ENCODE results near the gene SART3. TPM values are rescaled to one million over a fixed set of nuclear protein-coding genes. Genes with fewer than 3 reads are reported as not detected.
A peak's percentile ranks its signal among the peaks of the same experiment; 100 is the strongest.
"Not testable (repeated sequence)": the region's sequence is repeated elsewhere in the genome, so short reads cannot be mapped to it uniquely, and the experiment has no call there.

Gene SART3
- total RNA-seq, 1 donor from 2014 or later: 39.6 TPM

- no peak for DNase-seq (ENCODE audit: low read depth)
These were observed 65.0 kb downstream of the SART3 start for GRCh38 chr12:108495823-108496579.

DNA sequence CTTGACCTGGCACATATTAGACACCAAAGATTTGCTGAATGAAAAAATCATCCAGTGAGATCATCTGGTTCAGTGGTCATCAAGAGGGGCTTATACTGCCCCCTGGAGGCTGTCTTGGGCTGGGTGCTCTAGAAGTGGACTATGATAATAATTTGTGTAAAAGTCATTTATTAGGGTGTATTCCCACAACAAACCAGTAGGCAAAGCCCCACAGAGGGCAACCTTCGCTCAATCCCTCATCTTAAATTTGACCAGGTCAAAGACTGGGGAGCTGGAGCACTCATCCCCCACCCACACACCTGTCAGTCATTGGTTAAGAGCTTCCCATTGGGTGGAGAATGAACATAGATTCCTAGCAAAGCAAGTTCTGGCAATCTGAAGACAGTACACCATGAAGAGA lies 65.9 kb downstream of the SART3 start:
- DNase-seq (ENCODE audit: low read depth): peak; percentile 38

DNA sequence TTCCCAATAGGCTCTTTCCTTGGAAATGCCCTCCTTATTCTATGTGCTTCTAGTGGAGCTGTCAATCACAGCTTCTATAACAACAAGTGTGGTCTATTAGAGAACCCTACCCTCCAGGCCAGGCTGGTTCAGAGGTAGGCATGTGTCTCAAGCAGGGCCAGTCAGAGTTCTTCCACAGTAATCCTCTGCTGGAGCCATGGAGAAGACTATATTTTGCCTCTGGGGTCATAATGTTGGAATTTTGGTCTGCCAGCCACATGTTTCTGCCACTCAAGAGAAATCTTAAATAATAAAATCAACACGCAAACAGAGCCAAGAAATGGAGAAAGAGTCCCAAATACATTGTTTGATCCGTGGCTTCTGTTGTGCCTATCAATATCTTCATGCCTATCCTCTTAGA lies 69.7 kb downstream of the SART3 start:
- DNase-seq (ENCODE audit: low read depth): peak; percentile 52

DNA sequence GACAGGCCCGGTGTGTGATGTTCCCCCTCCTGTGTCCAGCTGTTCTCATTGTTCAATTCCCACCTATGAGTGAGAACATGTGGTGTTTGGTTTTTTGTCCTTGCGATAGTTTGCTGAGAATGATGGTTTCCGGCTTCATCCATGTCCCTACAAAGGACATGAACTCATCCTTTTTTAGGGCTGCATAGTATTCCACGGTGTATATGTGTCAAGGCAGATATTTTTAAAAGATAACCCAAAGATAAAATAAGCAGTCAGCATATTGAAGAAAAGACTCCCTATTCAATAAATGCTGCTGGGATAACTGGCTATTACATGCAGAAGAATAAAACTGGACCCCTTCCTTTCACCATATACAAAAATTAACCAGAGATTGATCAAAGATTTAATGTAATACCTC lies 73.9 kb downstream of the SART3 start:
- not testable (repeated sequence) for DNase-seq (ENCODE audit: low read depth)

GRCh38 chr12:108485371-108485770 lies 75.6 kb downstream of the SART3 start:
- not testable (repeated sequence) for DNase-seq (ENCODE audit: low read depth)

DNA sequence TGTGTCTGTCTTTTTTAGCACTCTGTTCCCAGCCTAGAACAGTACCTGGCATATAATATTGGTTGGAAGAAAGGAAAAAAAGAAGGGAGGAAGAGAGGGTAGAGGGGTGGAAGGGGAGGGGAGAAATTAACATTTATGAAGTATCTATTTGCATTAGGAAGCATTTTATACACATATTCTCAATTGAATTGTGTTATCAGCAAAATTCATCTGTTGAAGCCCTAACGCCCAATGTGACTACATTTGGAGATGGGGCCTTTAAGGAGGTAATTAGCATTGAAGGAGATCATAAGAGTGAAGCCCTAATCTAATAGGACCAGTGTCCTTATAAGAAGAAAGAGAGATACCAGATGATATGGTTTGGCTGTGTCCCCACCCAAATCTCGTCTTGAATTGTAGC lies 76.1 kb downstream of the SART3 start:
- no peak for DNase-seq (ENCODE audit: low read depth)

DNA sequence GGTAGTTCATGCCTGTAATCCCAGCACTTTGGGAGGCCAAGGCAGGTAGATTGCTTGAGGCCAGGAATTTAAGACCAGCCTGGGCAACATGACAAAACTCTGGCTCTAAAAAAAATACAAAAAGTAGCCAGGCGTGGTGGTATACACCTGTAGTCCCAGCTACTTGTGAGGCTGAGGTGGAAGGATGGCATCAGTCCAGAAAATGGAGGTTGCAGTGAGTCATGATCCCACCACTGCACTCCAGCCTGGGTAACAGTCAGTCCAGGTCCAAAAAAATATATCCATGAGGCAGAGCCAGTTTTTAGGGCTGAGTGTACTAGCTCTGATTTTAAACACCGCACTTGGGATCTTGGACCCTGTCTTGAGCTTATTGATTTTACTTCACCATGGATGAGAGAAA lies 76.5 kb downstream of the SART3 start:
- no peak for DNase-seq (ENCODE audit: low read depth)

DNA sequence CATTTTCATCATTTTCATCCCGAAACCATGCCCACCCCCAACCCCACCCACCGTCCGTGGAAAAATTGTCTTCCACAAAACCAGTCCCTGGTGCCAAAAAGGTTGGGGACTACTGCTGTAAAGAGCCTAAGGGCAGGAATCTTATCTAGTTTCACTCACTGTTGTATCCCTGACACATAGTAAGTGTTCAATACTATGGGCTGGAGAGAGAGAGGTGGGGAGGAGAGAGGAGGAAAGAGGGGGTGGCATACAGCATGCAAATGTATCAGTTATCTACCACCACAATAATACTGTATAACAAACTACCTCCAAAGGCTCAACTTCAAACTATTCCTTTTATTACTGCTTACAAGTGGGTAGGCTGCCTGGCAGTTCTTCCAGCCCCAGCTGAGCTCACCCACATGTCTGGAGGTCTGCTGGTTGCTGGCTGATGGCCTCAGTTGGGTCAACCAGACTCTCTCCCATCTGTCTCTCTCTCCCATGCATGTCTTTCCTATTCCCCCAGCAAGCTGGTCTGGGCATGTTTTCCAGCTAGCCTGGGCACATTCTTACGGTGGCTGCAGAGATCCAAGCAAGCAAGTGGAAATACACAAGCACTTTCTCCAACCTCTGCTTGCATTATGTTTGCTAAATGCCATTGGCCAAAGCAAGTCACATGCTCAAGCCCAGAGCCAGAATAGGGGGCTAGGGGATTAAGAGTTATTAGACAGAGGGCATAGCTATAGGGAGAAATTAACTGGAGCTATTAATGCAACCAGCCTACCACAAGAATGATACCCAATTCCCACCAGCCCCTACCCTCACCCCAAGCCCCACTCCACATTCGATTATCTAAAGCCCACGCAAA lies 77.5 kb downstream of the SART3 start:
- DNase-seq (ENCODE audit: low read depth): no peak

DNA sequence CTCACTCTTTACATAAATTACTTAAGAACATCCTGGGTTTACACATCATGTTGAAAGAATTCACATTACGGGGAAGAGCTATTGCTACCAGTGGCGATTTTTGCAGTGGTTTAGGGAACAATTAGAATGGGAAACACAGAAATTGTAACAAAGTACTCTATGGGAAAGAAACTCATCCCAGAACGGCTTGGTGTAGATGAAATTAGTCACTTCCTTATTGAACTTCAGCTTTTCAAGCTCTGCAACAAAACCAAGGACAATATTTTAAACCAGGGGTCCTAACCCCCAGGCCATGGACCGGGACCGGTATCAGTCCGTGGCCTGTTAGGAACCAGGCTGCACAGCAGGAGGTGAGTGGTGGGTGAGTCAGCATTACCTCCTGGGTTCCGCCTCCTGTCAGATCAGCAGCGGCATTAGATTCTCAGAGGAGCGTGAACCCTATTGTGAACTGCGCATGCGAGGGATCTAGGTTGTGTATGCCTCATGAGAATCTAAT lies 78.2 kb downstream of the SART3 start:
- no peak for DNase-seq (ENCODE audit: low read depth)

DNA sequence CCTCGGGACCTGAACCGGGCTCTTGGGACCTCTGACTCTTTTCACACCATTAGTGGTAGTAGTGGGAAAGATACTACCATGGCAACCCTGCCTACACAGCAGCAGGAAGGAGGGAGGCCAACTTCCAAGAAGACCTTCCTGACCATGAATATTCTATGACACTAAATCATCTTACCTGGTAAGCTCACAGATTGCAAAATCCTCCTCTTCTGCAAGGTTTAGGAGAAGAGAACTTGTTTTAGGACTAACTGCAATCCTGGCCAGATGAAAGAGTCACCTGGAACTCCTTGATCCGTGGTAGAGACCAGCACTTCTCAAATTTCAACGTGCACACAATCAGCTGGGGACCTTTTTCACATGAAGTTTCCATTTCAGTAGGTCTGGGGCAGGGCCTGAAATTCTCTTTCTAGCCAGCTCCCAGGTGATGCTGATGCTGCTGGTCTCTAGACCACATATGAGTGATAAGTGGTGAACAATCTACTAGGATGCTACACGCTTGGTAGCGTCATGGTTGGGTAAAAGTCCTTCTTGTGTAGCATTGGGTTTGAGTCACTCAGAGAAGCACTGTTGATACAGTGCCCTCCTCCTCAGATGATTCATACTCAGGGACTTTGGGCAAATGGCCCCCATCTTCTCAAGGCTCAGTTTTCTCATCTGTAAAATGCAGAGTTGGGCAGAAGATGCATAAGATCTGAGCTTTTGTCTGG lies 81.5 kb downstream of the SART3 start:
- DNase-seq (ENCODE audit: low read depth): no peak

GRCh38 chr12:108478611-108479206 lies 82.3 kb downstream of the SART3 start:
- DNase-seq (ENCODE audit: low read depth): no peak

- no peak for DNase-seq (ENCODE audit: low read depth)
These were observed 83.1 kb downstream of the SART3 start for GRCh38 chr12:108477881-108478259.

- DNase-seq (ENCODE audit: low read depth): no peak
These were observed 83.7 kb downstream of the SART3 start for GRCh38 chr12:108477055-108477880.

DNA sequence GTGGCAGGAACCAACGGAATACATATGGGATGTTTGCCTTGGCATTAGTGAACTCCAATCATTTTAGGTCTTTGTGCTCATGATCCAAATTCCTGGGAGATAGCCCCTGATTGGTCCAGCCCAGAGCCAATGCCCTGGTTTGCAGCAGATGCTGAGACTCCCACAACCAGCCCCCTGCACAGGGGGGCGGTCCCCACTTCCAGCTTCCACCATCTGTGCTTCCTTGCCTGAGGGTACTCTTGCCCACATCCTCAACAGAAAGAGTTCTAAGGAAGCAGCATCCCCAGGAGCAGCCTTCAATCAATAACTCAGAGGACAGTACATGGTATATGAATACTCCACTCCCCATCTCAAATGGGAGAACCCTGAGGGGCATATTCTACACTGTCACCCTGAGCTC lies 85.6 kb downstream of the SART3 start:
- DNase-seq (ENCODE audit: low read depth): no peak

DNA sequence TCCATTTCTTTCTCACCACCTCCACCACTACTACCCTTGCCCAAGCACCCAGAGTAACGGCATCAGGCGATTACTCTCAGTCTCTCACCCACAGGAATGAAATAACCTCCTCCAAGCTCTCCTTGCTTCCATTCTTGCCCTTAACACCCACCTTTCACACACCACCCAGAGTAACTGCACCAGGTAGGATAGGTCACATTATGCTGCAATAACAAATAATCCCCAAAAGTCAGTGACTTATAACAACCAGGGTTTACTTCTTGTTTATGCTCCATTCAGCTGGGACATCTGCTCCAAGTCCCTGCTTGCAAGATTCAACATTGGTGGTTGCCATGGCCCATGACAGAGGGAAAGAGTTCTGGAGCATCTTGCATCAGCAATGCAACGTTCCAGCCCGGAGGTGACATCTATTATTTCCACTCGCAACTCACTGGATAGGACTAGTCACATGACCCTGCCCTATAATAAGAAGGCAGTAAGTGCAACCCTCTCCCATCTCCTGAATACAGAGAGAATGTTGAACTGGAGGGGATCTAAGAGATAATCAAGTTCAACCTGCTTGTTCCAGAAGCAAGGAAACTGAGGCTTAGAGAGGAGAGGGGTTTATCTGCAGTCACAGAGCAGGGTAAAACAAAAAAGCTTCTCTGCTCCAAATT lies 87.4 kb downstream of the SART3 start:
- DNase-seq (ENCODE audit: low read depth): no peak

Other genes with a start within 250 kb of the SART3 start
- gene CMKLR1, start 221.9 kb downstream of the SART3 start, total RNA-seq: 10.6 and 15.3 TPM in 2 replicates
- gene FICD, start 45.9 kb downstream of the SART3 start, total RNA-seq: 3.9 and 4.7 TPM in 2 replicates
- gene ISCU, start 1.4 kb upstream of the SART3 start, total RNA-seq: 129 and 149 TPM in 2 replicates
- 34.4 and 55.5 TPM in 2 replicates for gene TMEM119, start 36.9 kb upstream of the SART3 start, total RNA-seq
- 2.4 and 2.9 TPM in 2 replicates for gene SELPLG, start 72.7 kb upstream of the SART3 start, total RNA-seq
- gene CORO1C, start 170.3 kb upstream of the SART3 start, total RNA-seq: 80.3 and 85.3 TPM in 2 replicates

Measured in myocyte (in vitro differentiated cells).